Measurements from ENCODE around the gene PIK3CA.

PIK3CA gene

GRCh38 chr3:179288845-179289244, 140.7 kb downstream of the PIK3CA start:
- TF ChIP-seq CTCF (IDR thresholded peaks at IDR 0.05), result no peak
- H3K4me3 ChIP-seq, result no peak overlapping the region
- H3K27ac ChIP-seq, result no peak overlapping the region
- DNase-seq (ENCODE audit: low spot score), result no peak

GRCh38 chr3:179289295-179289694, 141.1 kb downstream of the PIK3CA start:
- no peak overlapping the region for H3K4me3 ChIP-seq
- no peak overlapping the region for H3K27ac ChIP-seq
- DNase-seq (ENCODE audit: low spot score), result no peak
- TF ChIP-seq CTCF (IDR thresholded peaks at IDR 0.05), result no peak
